Activated CD4-positive, alpha-beta T cell treated with anti-CD3 and anti-CD28 coated beads, Interleukin-2, amount 50 U/mL, for 4 hours (primary cell): ENCODE results near the gene RD3L.

Experiments used
- DNase-seq, 2 experiments: peaks; one replicate each; pipeline ENCODE4 v3.0.0-alpha.2; 2020

The RD3L gene

GRCh38 chr14:103892247-103892646, 50.1 kb downstream of the RD3L start:
- no peak for DNase-seq

- no peak for DNase-seq
Measured at GRCh38 chr14:103891667-103892215, 50.6 kb downstream of the RD3L start.

DNA sequence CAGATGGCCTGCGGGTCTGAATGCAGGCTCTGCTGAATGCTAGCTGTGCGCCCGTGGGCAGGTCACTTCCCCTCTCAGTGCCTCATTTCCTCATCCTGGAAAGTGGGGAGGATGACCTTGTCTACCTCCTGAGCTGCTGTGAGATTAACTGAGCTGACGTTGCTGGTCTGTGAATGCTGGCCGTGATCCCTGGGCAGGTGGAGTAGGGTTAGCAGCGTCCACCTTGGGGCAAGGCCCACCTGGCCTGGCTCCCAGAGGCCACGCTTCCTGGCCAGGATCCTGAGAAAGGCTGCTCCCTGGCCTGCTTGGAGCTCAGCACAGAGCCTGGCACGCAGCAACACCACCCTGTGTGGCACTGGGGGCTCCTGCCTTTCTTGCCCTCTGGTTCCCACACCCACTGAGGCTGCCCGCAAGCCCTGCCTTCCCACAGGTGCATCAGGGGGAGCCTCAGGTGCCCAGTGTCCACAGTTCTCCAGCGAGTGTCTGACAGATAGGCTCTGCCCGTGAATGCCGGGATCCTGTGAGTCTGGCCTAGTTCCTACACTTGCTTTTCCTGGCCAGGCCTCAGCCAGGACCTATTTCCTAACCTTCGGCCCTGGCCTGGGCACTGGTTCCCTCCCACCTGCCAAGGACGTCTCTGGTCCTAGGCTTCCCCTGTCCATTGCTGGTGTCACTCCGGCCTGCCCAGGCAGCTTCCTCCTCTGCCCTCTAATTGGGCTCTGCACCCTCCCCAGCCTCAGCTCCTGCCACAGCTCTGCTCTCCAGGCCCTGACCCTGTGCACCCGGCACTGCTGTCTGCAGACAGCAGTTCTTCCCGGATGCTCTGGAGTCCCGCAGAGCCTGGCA, 51.3 kb downstream of the RD3L start:
- DNase-seq, result no peak
